Heart left ventricle (tissue), 13 donors: ENCODE data around the gene SUGCT.

Experiments
- CTCF ChIP-seq, 12 donors: fragments of 200-600 bp; sonication (generic) in 4 of 12; IDR thresholded peaks; one replicate each; pipeline versions ENCODE4 v1.5.0 to v1.8.0; 2018 to 2022; ENCODE audit warnings: antibody characterized with exemption in 12 of 12, mild to moderate bottlenecking in 5 of 12
- POLR2A ChIP-seq, 2 donors: fragments of 450-650 bp; IDR thresholded peaks; one replicate each; pipeline ENCODE4 v1.6.1; 2017; ENCODE audit warnings: antibody characterized with exemption in 2 of 2, mild to moderate bottlenecking in 2 of 2, moderate library complexity in 2 of 2
- donor health status: ischemic (EF 13 %, LVEDD 7.1; RV severe dilation, severe dysfunction).
- donor health status: DM: no; HTN: yes; CAD: no.
- donor health status: DM: no; HTN: no; CAD: no.
- donor health status: ischemic (EF 25% LVEDD 6.9; RV normal size, moderate dysfunction).
- donor health status: ischemic (EF 25% LVEDD 5.7; RV mildly dilated, moderate dysfunction).
- donor health status: ischemic (EF 35%, LVEDD 5.7; RV mildly dilated, moderate dysfunction).
- donor health status: nonischemic (EF 11% LVEDD 7.7; RV severe dilation, severe dysfunction).
- donor health status: DM: yes; HTN: yes; CAD: no.
- donor health status: PGD.
- donor health status: ischemic (EF 29% LVEDD 5.4; RV normal size, mild dysfunction).
- donor health status: nonischemic (EF 23%, LVEDD 6.1; RV moderate dilation, normal function).

- TF ChIP-seq CTCF (IDR thresholded peaks at IDR 0.05): no peak
- no peak for TF ChIP-seq POLR2A (IDR thresholded peaks at IDR 0.05)
Measured at GRCh38 chr7:40300146-40300670, 165.4 kb downstream of the SUGCT start.
